Femur (tissue), 1 donor: ENCODE data around the gene PKP1.

Experiments used
- DNase-seq: peaks from one replicate; pipeline ENCODE4 v3.0.0-alpha.2; 2017

PKP1 gene

GRCh38 chr1:201331166-201331565 is 47.9 kb downstream of the PKP1 start:
- no peak for DNase-seq

- no peak for DNase-seq
Observed at GRCh38 chr1:201332021-201332420, 48.7 kb downstream of the PKP1 start.

- no peak for DNase-seq
Observed at GRCh38 chr1:201332616-201333335, 49.5 kb downstream of the PKP1 start.

GRCh38 chr1:201334325-201335173 is 51.2 kb downstream of the PKP1 start:
- no peak for DNase-seq

GRCh38 chr1:201335174-201335870 is 52.0 kb downstream of the PKP1 start:
- no peak for DNase-seq

GRCh38 chr1:201335901-201336300 is 52.6 kb downstream of the PKP1 start:
- no peak for DNase-seq

- no peak for DNase-seq
Observed at GRCh38 chr1:201336711-201337450, 53.6 kb downstream of the PKP1 start.

GRCh38 chr1:201341377-201341776 is 58.1 kb downstream of the PKP1 start:
- no peak for DNase-seq

GRCh38 chr1:201344206-201345080 is 61.1 kb downstream of the PKP1 start:
- DNase-seq: no peak

- no peak for DNase-seq
Observed at GRCh38 chr1:201345081-201345355, 61.7 kb downstream of the PKP1 start.

- DNase-seq: no peak
Observed at GRCh38 chr1:201346337-201346939, 63.1 kb downstream of the PKP1 start.

GRCh38 chr1:201346987-201347386 is 63.7 kb downstream of the PKP1 start:
- no peak for DNase-seq

- no peak for DNase-seq
Observed at GRCh38 chr1:201347498-201348210, 64.3 kb downstream of the PKP1 start.

GRCh38 chr1:201348211-201348566 is 64.9 kb downstream of the PKP1 start:
- peak; percentile 36 for DNase-seq

- DNase-seq: no peak
Observed at GRCh38 chr1:201349092-201349491, 65.8 kb downstream of the PKP1 start.

- DNase-seq: no peak
Observed at GRCh38 chr1:201350361-201350725, 67.0 kb downstream of the PKP1 start.

- no peak for DNase-seq
Observed at GRCh38 chr1:201350884-201351283, 67.6 kb downstream of the PKP1 start.

- DNase-seq: no peak
Observed at GRCh38 chr1:201351617-201352016, 68.3 kb downstream of the PKP1 start.

GRCh38 chr1:201353186-201353940 is 70.1 kb downstream of the PKP1 start:
- no peak for DNase-seq

- DNase-seq: no peak
Observed at GRCh38 chr1:201354151-201354900, 71.0 kb downstream of the PKP1 start.
